Measurements from ENCODE around the gene NOXA1.

DNA sequence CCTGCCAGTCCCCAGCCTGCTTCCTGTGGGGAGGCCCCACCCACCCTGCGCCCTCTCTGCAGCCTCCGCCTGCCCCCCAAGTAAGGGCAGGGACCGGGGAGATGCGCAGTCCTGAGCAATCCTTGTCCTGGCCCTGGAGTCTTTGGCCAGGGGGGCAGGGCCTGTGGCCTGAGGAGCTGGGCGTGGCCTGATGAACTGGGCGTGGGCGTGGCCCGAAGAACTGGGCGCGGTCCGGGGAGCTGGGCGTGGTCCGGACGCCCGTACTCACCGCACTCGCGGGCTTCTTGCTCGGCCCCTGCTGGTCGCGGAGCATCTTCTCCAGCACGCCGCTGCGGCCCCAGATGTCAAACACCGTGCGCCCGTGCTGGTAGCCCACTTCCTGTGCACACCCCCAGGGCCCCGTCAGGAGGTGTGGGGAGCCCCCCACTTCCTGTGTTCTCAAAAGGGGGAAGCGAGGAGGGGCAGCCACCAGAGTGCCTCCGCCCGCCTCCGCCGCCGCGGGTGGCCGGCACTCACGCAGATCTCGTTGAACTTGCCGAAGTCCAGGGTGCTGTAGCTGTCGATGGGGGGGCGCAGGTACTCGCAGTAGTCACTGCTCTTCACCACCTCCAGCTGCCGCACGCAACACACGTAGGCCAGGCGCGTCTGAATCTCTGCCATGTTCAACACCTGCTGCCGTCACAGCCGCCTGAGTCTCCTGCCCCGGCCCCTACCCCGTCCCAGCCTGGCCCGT, 38.6 kb downstream of the NOXA1 start:
- TF ChIP-seq POLR2A (IDR thresholded peaks at IDR 0.05), result no peak
- TF ChIP-seq, protein P1, sequence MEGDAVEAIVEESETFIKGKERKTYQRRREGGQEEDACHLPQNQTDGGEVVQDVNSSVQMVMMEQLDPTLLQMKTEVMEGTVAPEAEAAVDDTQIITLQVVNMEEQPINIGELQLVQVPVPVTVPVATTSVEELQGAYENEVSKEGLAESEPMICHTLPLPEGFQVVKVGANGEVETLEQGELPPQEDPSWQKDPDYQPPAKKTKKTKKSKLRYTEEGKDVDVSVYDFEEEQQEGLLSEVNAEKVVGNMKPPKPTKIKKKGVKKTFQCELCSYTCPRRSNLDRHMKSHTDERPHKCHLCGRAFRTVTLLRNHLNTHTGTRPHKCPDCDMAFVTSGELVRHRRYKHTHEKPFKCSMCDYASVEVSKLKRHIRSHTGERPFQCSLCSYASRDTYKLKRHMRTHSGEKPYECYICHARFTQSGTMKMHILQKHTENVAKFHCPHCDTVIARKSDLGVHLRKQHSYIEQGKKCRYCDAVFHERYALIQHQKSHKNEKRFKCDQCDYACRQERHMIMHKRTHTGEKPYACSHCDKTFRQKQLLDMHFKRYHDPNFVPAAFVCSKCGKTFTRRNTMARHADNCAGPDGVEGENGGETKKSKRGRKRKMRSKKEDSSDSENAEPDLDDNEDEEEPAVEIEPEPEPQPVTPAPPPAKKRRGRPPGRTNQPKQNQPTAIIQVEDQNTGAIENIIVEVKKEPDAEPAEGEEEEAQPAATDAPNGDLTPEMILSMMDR (IDR thresholded peaks at IDR 0.05), result no peak

All from suprapubic skin (tissue), 3 donors.